Measurements from ENCODE around the gene YEATS2. TPM values are rescaled to one million over a fixed set of nuclear protein-coding genes. Genes with fewer than 3 reads are reported as not detected.

The YEATS2 gene
- total and polyA plus RNA-seq, 2 donors (not counting 3 experiments of a cell fraction or from before 2014, with no cell fraction given), result 30.2 to 59.9 TPM

DNA sequence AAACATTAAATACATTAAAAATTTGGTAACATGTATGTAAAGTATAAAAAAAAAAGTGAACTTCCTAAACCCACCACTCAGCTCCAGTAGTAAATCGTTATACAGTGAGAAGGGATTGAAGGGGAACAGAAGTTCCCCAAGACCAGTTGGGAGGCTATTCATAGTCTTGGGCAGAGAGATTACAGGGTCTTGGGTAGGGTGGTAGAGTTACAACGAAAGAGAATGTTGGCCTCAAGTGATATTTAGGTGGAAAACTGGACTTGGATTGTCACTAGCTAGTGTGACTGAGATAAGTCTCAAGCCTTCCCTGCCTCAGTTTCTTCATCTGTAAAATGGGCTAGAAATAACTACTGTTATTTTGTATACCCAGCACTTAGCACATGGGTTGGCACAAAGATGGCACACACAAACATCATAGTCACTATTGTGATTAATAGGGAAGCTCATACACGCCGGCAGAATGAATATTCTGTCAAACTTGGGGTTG, 431 bp upstream of the YEATS2 start:
- FAIRE-seq, result no peak
- H3K4me2 ChIP-seq (ENCODE audit: insufficient read depth, low read length), result peak overlapping the region; percentile 83
- H3K4me3 ChIP-seq (replicated peaks in 1 of 3; ENCODE audit: insufficient read depth in 1 of 3, low read depth in 1 of 3, low read length in 3 of 3), result peak overlapping the region in 2 of 3 experiments; percentile 76 to 86
- peak overlapping the region; percentile 56 for H3K9ac ChIP-seq (replicated peaks; ENCODE audit: extremely low read depth, insufficient read depth, low read length)
- H3K9me3 ChIP-seq (replicated peaks; ENCODE audit: control insufficient read depth, insufficient read depth, low read length), result no peaks in the 10 kb centered on the region
- no peaks in the 10 kb centered on the region for H3K9me1 ChIP-seq (replicated peaks; ENCODE audit: control insufficient read depth, extremely low read depth, insufficient read depth, low read length)
- TF ChIP-seq JUN (IDR thresholded peaks at IDR 0.05; ENCODE audit: borderline replicate concordance, insufficient read depth, insufficient read length, low read depth) (no peak), FOS (IDR thresholded peaks at IDR 0.05; ENCODE audit: borderline replicate concordance, insufficient read depth, low read length) (no peak), EZH2 (IDR thresholded peaks at IDR 0.05; ENCODE audit: borderline replicate concordance, low read depth, low read length, severe bottlenecking) (no peak), POLR2AphosphoS5 (IDR thresholded peaks at IDR 0.05; ENCODE audit: insufficient read depth, low read depth, low read length) (no peak), POLR2A (IDR thresholded peaks at IDR 0.05; ENCODE audit: low read depth, low read length) (no peak), GATA2 (IDR thresholded peaks at IDR 0.05; ENCODE audit: insufficient read depth, insufficient read length, low read depth, low read length) (no peak), MYC (IDR thresholded peaks at IDR 0.05; ENCODE audit: low read depth, low read length) (no peak)
- TF ChIP-seq, protein P1, sequence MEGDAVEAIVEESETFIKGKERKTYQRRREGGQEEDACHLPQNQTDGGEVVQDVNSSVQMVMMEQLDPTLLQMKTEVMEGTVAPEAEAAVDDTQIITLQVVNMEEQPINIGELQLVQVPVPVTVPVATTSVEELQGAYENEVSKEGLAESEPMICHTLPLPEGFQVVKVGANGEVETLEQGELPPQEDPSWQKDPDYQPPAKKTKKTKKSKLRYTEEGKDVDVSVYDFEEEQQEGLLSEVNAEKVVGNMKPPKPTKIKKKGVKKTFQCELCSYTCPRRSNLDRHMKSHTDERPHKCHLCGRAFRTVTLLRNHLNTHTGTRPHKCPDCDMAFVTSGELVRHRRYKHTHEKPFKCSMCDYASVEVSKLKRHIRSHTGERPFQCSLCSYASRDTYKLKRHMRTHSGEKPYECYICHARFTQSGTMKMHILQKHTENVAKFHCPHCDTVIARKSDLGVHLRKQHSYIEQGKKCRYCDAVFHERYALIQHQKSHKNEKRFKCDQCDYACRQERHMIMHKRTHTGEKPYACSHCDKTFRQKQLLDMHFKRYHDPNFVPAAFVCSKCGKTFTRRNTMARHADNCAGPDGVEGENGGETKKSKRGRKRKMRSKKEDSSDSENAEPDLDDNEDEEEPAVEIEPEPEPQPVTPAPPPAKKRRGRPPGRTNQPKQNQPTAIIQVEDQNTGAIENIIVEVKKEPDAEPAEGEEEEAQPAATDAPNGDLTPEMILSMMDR (IDR thresholded peaks at IDR 0.05; ENCODE audit: extremely low read depth in 1 of 2, insufficient read depth in 1 of 2, low read depth in 1 of 2, low read length in 2 of 2), result no peak
- TF ChIP-seq, protein P2, sequence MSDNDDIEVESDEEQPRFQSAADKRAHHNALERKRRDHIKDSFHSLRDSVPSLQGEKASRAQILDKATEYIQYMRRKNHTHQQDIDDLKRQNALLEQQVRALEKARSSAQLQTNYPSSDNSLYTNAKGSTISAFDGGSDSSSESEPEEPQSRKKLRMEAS (IDR thresholded peaks at IDR 0.05; ENCODE audit: insufficient read depth, insufficient read length), result no peak
- BruUV-seq (replicated peaks), result TSS peak; percentile 83
- H3K4me1 ChIP-seq (ENCODE audit: control insufficient read depth, extremely low read depth, insufficient read depth, low read length), result peaks cover 15% of the 10 kb centered on the region
- intact Hi-C loops (cut with micrococcal nuclease) (loop anchor here (1.0 kb wide), 2 partner anchors 61 to 142 kb away; partner anchors contain the start of gene KLHL6), dilution Hi-C loops (cut with MboI; ENCODE audit: extremely low pct_ligation_motif_present, low sequenced_read_pairs) (no loop called here)
- peaks cover 3% of the 10 kb centered on the region for H4K20me1 ChIP-seq (replicated peaks; ENCODE audit: control insufficient read depth, extremely low read depth, insufficient read depth, low read length)
- no peaks in the 10 kb centered on the region for H3K27me3 ChIP-seq (ENCODE audit: control insufficient read depth in 2 of 2, insufficient read depth in 2 of 2, low read length in 2 of 2)
- H3K27ac ChIP-seq (ENCODE audit: insufficient read depth, low read depth, low read length), result no peak overlapping the region
- ChIA-PET CTCF (interaction anchor here (0.7 to 1.7 kb wide), 9 partner anchors 12 to 286 kb away, joined by 3 to 7 read pairs (median 4); no protein-coding TSS in a partner anchor), POLR2A (interaction anchor here (0.7 to 1.0 kb wide), 5 partner anchors 12 to 117 kb away, joined by 3 to 4 read pairs (median 3); no protein-coding TSS in a partner anchor)
- H3K79me2 ChIP-seq (ENCODE audit: control insufficient read depth, insufficient read depth, low read length), result peaks cover 45% of the 10 kb centered on the region
- peaks cover 0 to 4% of the 10 kb centered on the region in 2 experiments for H3K36me3 ChIP-seq (ENCODE audit: control insufficient read depth in 2 of 2, extremely low read depth in 1 of 2, insufficient read depth in 2 of 2, low read length in 2 of 2)
- no peak for DNase-seq (ENCODE audit: low read depth, low spot score)
- H2AFZ ChIP-seq (ENCODE audit: low read depth, low read length), result peak overlapping the region; percentile 95
